SU-DHL-6 (cell line): ENCODE data around the gene PDZD2.

ENCODE experiments used
- H2AFZ ChIP-seq: fragments of 200-600 bp; sonication (generic); 2 replicates; pipeline ENCODE4 v1.6.1; 2014; ENCODE audit warnings: low read depth, mild to moderate bottlenecking, moderate library complexity, mixed read lengths, antibody characterized with exemption, low read length; ENCODE audit not compliant: severe bottlenecking
- H3F3A ChIP-seq: fragments of 200-600 bp; shearing (Covaris generic); 2 replicates; pipeline ENCODE4 v1.6.0; 2016; ENCODE audit warnings: antibody characterized with exemption, mild to moderate bottlenecking; ENCODE audit not compliant: insufficient read depth
- H3K27ac ChIP-seq: fragments of 200-600 bp; sonication (generic); 2 replicates; pipeline ENCODE4 v1.5.1; 2016; ENCODE audit warnings: low read depth, mild to moderate bottlenecking, low read length, moderate library complexity, mixed read lengths
- H3K27me3 ChIP-seq: fragments of 200-600 bp; sonication (generic), shearing (Covaris generic); 2 replicates; pipeline ENCODE4 v1.6.0; 2014; ENCODE audit warnings: mild to moderate bottlenecking, low read length
- H3K36me3 ChIP-seq: fragments of 200-600 bp; sonication (generic); 2 replicates; pipeline ENCODE4 v1.6.1; 2014; ENCODE audit warnings: mild to moderate bottlenecking, low read length, mixed read lengths
- H3K4me2 ChIP-seq: fragments of 300-600, 200-600 bp; shearing (Covaris generic), sonication (generic); 2 replicates; pipeline ENCODE4 v1.6.0; 2014; ENCODE audit warnings: low read length, low read depth, mild to moderate bottlenecking; ENCODE audit not compliant: poor library complexity, severe bottlenecking
- H3K4me3 ChIP-seq: fragments of 200-600 bp; sonication (generic); 2 replicates; pipeline ENCODE4 v1.5.1; 2014; ENCODE audit warnings: antibody characterized with exemption, low read length, mild to moderate bottlenecking, mixed read lengths; ENCODE audit not compliant: insufficient read depth, poor library complexity, severe bottlenecking
- H3K79me2 ChIP-seq: fragments of 200-600 bp; sonication (generic); 2 replicates; pipeline ENCODE4 v1.6.1; 2014; ENCODE audit warnings: mild to moderate bottlenecking, low read length, moderate library complexity; ENCODE audit not compliant: insufficient read depth
- H3K9ac ChIP-seq: fragments of 200-600 bp; sonication (generic); 2 replicates; pipeline ENCODE4 v1.7.0; 2014; ENCODE audit warnings: mild to moderate bottlenecking, low read length
- H3K9me2 ChIP-seq: fragments of 200-600 bp; sonication (generic); replicated peaks from 2 replicates; pipeline ENCODE4 v1.6.1; 2014; ENCODE audit warnings: low read length; ENCODE audit not compliant: insufficient read depth
- H3K9me3 ChIP-seq: fragments of 200-600 bp; sonication (generic); 2 replicates; pipeline ENCODE4 v1.6.1; 2014; ENCODE audit warnings: low read length, mixed read lengths; ENCODE audit not compliant: insufficient read depth
- H4K20me1 ChIP-seq: fragments of 200-600 bp; sonication (generic); 2 replicates; pipeline ENCODE4 v1.6.1; 2014; ENCODE audit warnings: low read depth, mild to moderate bottlenecking, antibody characterized with exemption, low read length, moderate library complexity, mixed read lengths
- EZH2phosphoT487 ChIP-seq: fragments of 200-600 bp; sonication (generic), shearing (Covaris generic); conservative IDR thresholded peaks from 2 replicates; pipeline ENCODE4 v1.6.1; 2018; ENCODE audit warnings: mild to moderate bottlenecking, antibody characterized with exemption, low read length, moderate library complexity, mixed read lengths
- TF ChIP-seq, protein P1 (sequence below): fragments of 200-600 bp; sonication (generic); IDR thresholded peaks from one replicate; pipeline ENCODE4 v1.5.1; 2017; ENCODE audit warnings: antibody characterized with exemption, mild to moderate bottlenecking, low read length, moderate library complexity; ENCODE audit not compliant: insufficient read depth, poor library complexity, severe bottlenecking

PDZD2 gene

DNA sequence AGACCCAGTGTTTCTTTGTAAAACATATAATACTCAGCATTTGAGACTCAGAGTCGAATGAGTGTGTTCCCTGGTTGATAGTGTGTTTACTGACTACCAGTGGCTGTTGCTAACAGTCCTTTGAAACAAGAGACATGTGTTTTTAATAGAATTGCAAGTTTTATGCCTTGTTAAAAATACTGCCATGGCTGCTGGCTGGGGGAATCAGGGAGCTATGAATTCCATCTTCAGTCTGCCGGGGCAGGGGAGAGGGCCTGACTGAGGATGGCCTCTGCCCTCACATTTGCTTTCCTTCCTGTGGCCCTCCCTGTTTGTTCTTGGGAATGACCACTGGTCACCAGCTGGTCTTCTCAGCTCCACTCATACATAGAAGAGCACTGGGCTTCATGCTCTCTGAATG lies 63.8 kb downstream of the PDZD2 start:
- H3K27me3 ChIP-seq: no peaks in the 10 kb centered on the region
- no peak for TF ChIP-seq EZH2phosphoT487
- TF ChIP-seq, protein P1, sequence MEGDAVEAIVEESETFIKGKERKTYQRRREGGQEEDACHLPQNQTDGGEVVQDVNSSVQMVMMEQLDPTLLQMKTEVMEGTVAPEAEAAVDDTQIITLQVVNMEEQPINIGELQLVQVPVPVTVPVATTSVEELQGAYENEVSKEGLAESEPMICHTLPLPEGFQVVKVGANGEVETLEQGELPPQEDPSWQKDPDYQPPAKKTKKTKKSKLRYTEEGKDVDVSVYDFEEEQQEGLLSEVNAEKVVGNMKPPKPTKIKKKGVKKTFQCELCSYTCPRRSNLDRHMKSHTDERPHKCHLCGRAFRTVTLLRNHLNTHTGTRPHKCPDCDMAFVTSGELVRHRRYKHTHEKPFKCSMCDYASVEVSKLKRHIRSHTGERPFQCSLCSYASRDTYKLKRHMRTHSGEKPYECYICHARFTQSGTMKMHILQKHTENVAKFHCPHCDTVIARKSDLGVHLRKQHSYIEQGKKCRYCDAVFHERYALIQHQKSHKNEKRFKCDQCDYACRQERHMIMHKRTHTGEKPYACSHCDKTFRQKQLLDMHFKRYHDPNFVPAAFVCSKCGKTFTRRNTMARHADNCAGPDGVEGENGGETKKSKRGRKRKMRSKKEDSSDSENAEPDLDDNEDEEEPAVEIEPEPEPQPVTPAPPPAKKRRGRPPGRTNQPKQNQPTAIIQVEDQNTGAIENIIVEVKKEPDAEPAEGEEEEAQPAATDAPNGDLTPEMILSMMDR: no peak

DNA sequence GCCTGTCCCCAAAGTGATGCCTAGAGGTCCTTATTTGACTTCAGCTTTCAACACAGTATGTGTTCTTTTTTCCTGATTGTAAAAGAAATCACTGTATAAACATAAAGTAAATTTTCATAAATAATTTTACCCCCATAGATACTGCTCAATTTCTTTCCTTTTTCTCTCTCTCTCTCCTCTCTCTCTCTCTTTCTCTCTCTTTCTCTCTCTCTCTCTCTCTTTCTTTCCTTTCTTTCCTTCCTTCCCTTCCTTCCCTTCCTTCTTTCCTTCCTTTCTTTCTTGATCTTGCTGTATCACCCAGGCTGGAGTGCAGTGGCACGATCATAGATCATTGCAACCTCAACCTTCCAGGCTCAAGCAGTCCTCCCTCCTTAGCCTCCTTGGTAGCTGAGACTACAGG lies 64.8 kb downstream of the PDZD2 start:
- Histone ChIP-seq H3K27ac (no peak overlapping the region), H3K9me2 (no peaks in the 10 kb centered on the region), H3K79me2 (no peaks in the 10 kb centered on the region), H3F3A (no peaks in the 10 kb centered on the region), H3K9ac (no peak overlapping the region), H3K4me3 (no peak overlapping the region), H3K27me3 (no peaks in the 10 kb centered on the region), H3K9me3 (no peaks in the 10 kb centered on the region), H4K20me1 (no peaks in the 10 kb centered on the region), H3K36me3 (no peaks in the 10 kb centered on the region), H2AFZ (no peak overlapping the region), H3K4me2 (no peak overlapping the region)
- TF ChIP-seq, protein P1: no peak
- TF ChIP-seq EZH2phosphoT487: no peak

More for the DNA sequence above, 63.8 kb downstream of the PDZD2 start:
- Histone ChIP-seq H3K9me2 (no peaks in the 10 kb centered on the region), H3K9ac (no peak overlapping the region), H4K20me1 (no peaks in the 10 kb centered on the region), H3K79me2 (no peaks in the 10 kb centered on the region), H3F3A (no peaks in the 10 kb centered on the region), H3K4me2 (no peak overlapping the region), H2AFZ (no peak overlapping the region), H3K27ac (no peak overlapping the region), H3K36me3 (no peaks in the 10 kb centered on the region), H3K4me3 (no peak overlapping the region), H3K9me3 (no peaks in the 10 kb centered on the region)

DNA sequence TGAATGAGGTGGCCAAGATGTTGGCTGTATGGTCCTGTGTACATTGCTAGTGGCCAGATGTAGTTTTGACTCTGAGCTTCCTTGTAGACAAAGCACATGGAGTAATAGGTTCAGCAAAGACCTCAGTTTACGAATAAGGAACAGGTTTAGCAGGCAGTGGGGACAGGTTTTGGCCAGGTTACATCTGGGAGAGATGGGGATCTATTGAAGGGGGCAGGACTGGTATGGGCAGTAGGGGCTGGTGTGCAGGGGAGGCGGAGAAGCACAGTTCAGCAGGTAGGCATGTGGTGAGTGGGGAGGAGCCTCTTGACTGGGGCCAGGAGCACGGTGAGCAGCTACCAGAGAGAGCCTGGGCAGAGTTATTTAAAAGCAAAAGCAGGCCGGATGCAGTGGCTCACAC lies 67.3 kb downstream of the PDZD2 start:
- Histone ChIP-seq H3K27me3 (no peaks in the 10 kb centered on the region), H3K4me3 (no peak overlapping the region), H3F3A (no peaks in the 10 kb centered on the region), H3K79me2 (no peaks in the 10 kb centered on the region), H3K9me3 (no peaks in the 10 kb centered on the region), H3K36me3 (no peaks in the 10 kb centered on the region), H2AFZ (no peak overlapping the region), H3K27ac (no peak overlapping the region), H3K9ac (no peak overlapping the region), H4K20me1 (no peaks in the 10 kb centered on the region), H3K4me2 (no peak overlapping the region), H3K9me2 (no peaks in the 10 kb centered on the region)
- TF ChIP-seq, protein P1: no peak
- TF ChIP-seq EZH2phosphoT487: no peak

DNA sequence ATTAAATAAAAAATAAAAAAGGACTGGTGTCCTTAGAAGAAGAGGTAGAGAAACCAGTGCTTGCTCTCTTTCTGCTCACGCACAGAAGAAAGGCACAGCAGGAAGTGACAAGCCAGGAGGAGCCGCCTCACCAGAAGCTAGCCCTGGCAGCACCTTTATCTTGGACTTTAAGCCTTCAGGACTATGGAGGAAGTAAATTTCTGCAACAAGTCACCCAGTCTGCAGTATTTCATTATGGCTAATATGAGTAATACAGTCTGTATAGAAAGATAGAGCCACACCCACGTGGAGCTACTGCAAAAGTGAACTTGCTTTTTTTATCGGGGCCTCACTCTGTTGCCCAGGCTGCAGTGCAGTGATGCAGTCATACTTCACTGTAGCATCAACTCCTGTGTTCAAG lies 68.4 kb downstream of the PDZD2 start:
- H4K20me1 ChIP-seq: no peaks in the 10 kb centered on the region
- H2AFZ ChIP-seq: no peak overlapping the region
- H3K4me3 ChIP-seq: no peak overlapping the region
- TF ChIP-seq EZH2phosphoT487: no peak
- TF ChIP-seq, protein P1: no peak
- no peaks in the 10 kb centered on the region for H3K9me2 ChIP-seq
- no peak overlapping the region for H3K4me2 ChIP-seq
- H3K79me2 ChIP-seq: no peaks in the 10 kb centered on the region
- no peak overlapping the region for H3K9ac ChIP-seq
- H3F3A ChIP-seq: no peaks in the 10 kb centered on the region
- no peak overlapping the region for H3K27ac ChIP-seq
- H3K27me3 ChIP-seq: no peaks in the 10 kb centered on the region
- H3K9me3 ChIP-seq: no peaks in the 10 kb centered on the region
- H3K36me3 ChIP-seq: no peaks in the 10 kb centered on the region
